Neural crest cell (in vitro differentiated cells): ENCODE measurements around the gene FGB. TPM values are rescaled to one million over a fixed set of nuclear protein-coding genes. Genes with fewer than 3 reads are reported as not detected.

Experiments
- DNase-seq: peaks from one replicate; pipeline ENCODE4 v3.0.0; 2021; ENCODE audit warnings: low read depth, mixed read lengths, low spot score
- H3K27ac Mint-ChIP-seq: one replicate; pipeline ENCODE4 v1.8.0; 2021; ENCODE audit warnings: mild to moderate bottlenecking, mixed read lengths; ENCODE audit not compliant: unreplicated experiment
- H3K27me3 Mint-ChIP-seq: 2 replicates; pipeline ENCODE4 v1.8.0; 2021; ENCODE audit warnings: low read depth, mild to moderate bottlenecking, mixed read lengths
- H3K36me3 Mint-ChIP-seq: 2 replicates; pipeline ENCODE4 v1.8.0; 2021; ENCODE audit warnings: low read depth, mild to moderate bottlenecking, mixed read lengths
- H3K4me1 Mint-ChIP-seq: 2 replicates; pipeline ENCODE4 v1.8.0; 2021; ENCODE audit warnings: mixed read lengths
- H3K4me3 Mint-ChIP-seq: one replicate; pipeline ENCODE4 v1.8.0; 2021; ENCODE audit warnings: mild to moderate bottlenecking, mixed read lengths
- H3K9me3 Mint-ChIP-seq: 2 replicates; pipeline ENCODE4 v1.8.0; 2021; ENCODE audit warnings: mixed read lengths
- total RNA-seq: library from RNA; stranded (reverse); gene quantifications from 2 replicates; pipeline ENCODE4 v1.2.1, GENCODE V29; 2021
- TF ChIP-seq, protein P1 (sequence below): fragments of 200-600 bp; sonication (generic); conservative IDR thresholded peaks from 2 replicates; pipeline ENCODE4 v1.5.0; 2021; ENCODE audit warnings: antibody characterized with exemption, mild to moderate bottlenecking

FGB gene
- total RNA-seq, 1 donor from 2014 or later, result not detected

DNA sequence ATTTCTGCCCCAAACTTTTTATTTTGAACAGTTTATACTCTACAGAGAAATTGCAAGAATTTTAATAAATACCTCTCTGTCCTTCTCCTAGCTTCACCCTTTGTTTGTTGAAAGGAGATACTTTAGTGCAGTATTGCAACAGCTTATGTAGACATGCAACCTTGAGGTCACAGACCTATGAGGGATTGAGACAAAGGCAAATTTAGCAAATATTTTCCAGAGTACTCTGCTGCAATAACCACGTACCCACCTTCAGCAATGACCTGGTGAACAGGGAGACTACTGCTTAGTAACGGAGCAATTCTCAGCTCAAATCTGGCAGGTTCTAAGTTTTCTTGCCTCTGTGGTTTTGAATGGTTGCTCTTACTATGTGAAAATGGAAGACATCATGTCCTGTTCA, 14.5 kb downstream of the FGB start:
- no peak for DNase-seq
- no peaks in the 10 kb centered on the region for H3K27me3 Mint-ChIP-seq
- no peaks in the 10 kb centered on the region for H3K9me3 Mint-ChIP-seq
- H3K27ac Mint-ChIP-seq, result no peak overlapping the region
- no peak overlapping the region for H3K4me3 Mint-ChIP-seq
- no peaks in the 10 kb centered on the region for H3K36me3 Mint-ChIP-seq
- no peaks in the 10 kb centered on the region for H3K4me1 Mint-ChIP-seq
- TF ChIP-seq, protein P1, sequence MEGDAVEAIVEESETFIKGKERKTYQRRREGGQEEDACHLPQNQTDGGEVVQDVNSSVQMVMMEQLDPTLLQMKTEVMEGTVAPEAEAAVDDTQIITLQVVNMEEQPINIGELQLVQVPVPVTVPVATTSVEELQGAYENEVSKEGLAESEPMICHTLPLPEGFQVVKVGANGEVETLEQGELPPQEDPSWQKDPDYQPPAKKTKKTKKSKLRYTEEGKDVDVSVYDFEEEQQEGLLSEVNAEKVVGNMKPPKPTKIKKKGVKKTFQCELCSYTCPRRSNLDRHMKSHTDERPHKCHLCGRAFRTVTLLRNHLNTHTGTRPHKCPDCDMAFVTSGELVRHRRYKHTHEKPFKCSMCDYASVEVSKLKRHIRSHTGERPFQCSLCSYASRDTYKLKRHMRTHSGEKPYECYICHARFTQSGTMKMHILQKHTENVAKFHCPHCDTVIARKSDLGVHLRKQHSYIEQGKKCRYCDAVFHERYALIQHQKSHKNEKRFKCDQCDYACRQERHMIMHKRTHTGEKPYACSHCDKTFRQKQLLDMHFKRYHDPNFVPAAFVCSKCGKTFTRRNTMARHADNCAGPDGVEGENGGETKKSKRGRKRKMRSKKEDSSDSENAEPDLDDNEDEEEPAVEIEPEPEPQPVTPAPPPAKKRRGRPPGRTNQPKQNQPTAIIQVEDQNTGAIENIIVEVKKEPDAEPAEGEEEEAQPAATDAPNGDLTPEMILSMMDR, result no peak

DNA sequence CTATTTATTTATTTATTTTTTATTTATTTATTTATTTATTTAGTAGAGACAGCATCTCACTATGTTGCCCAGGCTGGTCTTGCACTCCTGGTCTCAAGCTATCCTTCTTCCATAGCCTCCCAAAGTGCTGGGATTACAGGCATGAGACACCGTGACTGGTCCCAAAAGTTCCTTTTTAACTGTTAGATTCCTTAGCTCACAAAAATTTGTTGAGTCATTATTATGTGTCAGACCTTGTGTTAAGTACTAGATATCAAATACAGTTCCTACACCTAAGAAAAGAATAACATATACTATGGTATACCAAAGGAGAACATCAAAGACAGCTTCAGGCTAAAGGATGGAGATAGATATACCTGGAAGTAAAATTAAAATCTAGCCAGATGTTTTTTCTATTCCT, 16.1 kb downstream of the FGB start:
- Mint-ChIP-seq H3K4me3 (no peak overlapping the region), H3K27me3 (peaks cover 2% of the 10 kb centered on the region), H3K9me3 (no peaks in the 10 kb centered on the region), H3K36me3 (no peaks in the 10 kb centered on the region), H3K4me1 (no peaks in the 10 kb centered on the region), H3K27ac (no peak overlapping the region)
- TF ChIP-seq, protein P1, result no peak
- DNase-seq, result no peak

DNA sequence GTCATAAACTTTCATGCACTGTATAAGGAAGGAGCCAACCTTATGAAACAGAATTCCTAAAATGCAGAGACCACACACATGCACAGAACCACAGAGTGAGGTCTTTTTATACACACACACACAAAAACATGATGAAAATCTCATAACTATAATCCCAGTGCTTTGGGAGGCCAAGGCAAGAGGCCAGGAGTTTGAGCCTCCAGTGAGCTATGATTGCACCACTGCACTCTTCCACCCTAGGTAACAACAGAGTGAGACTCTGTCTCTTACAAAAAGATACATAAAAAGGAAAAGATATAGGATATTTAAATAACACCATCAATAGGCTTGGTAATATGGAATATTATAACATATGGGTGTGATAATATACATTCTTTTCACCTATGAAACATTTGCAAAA, 17.1 kb downstream of the FGB start:
- Mint-ChIP-seq H3K9me3 (no peaks in the 10 kb centered on the region), H3K27me3 (peaks cover 2% of the 10 kb centered on the region), H3K36me3 (no peaks in the 10 kb centered on the region), H3K4me1 (no peaks in the 10 kb centered on the region), H3K27ac (no peak overlapping the region), H3K4me3 (no peak overlapping the region)
- no peak for DNase-seq
- TF ChIP-seq, protein P1, result no peak

DNA sequence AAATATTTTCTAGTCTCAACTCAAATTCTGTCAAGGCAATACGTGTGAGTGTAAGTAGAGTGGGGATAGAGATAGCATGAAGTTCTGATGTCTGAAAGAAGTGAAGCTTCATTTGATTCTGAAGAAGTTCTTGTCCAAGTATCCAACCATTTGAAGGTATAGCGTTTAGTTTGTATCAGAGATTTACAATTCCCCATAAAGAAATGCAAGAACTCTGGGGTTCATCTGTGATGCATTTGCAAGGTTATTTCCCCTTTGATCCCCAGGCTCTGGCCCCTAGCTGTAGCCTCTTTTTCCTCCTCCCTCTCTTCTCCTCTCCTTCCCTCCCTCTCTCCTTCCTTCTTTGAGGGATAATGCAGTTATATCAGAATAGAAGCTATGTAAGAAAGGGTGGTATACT, 19.9 kb downstream of the FGB start:
- Mint-ChIP-seq H3K4me3 (no peak overlapping the region), H3K4me1 (no peaks in the 10 kb centered on the region), H3K27me3 (peaks cover 6% of the 10 kb centered on the region), H3K36me3 (no peaks in the 10 kb centered on the region), H3K27ac (no peak overlapping the region), H3K9me3 (no peaks in the 10 kb centered on the region)
- DNase-seq, result no peak
- TF ChIP-seq, protein P1, result no peak

DNA sequence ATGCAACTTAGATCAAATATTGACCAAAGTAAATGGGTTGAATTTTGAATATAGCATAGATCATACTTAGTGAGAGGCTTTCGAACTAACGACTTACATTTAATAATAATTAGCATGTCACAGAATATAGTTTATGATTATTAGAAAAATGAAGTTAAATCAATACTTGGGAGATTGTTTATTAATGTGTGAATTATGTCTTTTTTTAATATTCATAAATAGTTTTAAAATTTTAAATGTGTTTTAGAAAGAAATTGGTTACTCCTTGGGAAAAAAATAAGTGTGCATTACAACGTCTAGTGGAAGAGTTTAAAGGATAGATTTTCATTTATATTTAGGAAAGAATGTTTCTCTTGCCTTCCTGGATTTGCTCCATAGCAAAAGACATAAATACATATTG, 20.4 kb downstream of the FGB start:
- Mint-ChIP-seq H3K36me3 (no peaks in the 10 kb centered on the region), H3K4me3 (no peak overlapping the region), H3K4me1 (no peaks in the 10 kb centered on the region), H3K9me3 (no peaks in the 10 kb centered on the region), H3K27ac (no peak overlapping the region), H3K27me3 (peaks cover 6% of the 10 kb centered on the region)
- TF ChIP-seq, protein P1, result no peak
- no peak for DNase-seq

DNA sequence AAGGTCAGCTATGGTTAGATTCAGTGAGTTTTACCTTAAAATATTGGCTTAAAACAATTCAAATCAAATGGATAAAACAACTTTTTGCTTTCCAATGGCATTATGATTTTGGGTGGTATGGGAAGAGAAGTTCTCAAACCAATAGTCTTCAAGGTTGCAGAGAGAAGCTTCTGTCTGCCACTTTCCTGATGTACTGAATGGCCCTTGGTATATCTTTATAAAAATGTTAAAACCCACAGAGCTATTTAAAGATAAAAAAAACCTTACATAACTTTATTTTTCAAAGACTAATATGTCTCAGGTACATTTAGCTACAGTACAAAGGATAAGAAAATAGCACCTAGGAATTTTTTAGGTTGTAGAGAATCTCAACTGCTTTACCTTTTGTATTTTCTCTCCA, 20.9 kb downstream of the FGB start:
- H3K4me3 Mint-ChIP-seq, result no peak overlapping the region
- no peak overlapping the region for H3K27ac Mint-ChIP-seq
- TF ChIP-seq, protein P1, result no peak
- H3K9me3 Mint-ChIP-seq, result no peaks in the 10 kb centered on the region
- peaks cover 6% of the 10 kb centered on the region for H3K27me3 Mint-ChIP-seq
- no peaks in the 10 kb centered on the region for H3K36me3 Mint-ChIP-seq
- DNase-seq, result no peak
- no peaks in the 10 kb centered on the region for H3K4me1 Mint-ChIP-seq
